ENCODE measurements around the gene SP8. TPM values are rescaled to one million over a fixed set of nuclear protein-coding genes. Genes with fewer than 3 reads are reported as not detected.

Gene SP8
- polyA plus RNA-seq, 1 experiment: not detected

GRCh38 chr7:20778063-20778721 lies 8.5 kb downstream of the SP8 start:
- no peak for DNase-seq (ENCODE audit: low read depth)
- CTCF ChIA-PET: interaction anchor here (0.7 to 1.4 kb wide), 4 partner anchors 11 to 1305 kb away, joined by 3 to 5 read pairs (median 4); no protein-coding TSS in a partner anchor
- peak overlapping the region; percentile 16; the same call in 1 of the 2 replicates for H3K4me3 ChIP-seq (ENCODE audit: low read depth, low read length)
- peaks cover 31% of the 10 kb centered on the region for H3K27me3 ChIP-seq (ENCODE audit: control insufficient read depth, insufficient read depth, low read length)
- POLR2A ChIA-PET: no interaction called here
- no peaks in the 10 kb centered on the region for H3K36me3 ChIP-seq (ENCODE audit: control insufficient read depth, insufficient read depth, low read length)
- peak; percentile 43 for TF ChIP-seq CTCF (IDR thresholded peaks at IDR 0.05; ENCODE audit: insufficient read depth, low read depth, low read length)

GRCh38 chr7:20777377-20778062 lies 9.2 kb downstream of the SP8 start:
- CTCF ChIA-PET: interaction anchor here (1.1 to 1.4 kb wide), 3 partner anchors 477 to 730 kb away, joined by 3 to 4 read pairs (median 3); no protein-coding TSS in a partner anchor
- no peak for DNase-seq (ENCODE audit: low read depth)
- Histone ChIP-seq H3K4me3 (ENCODE audit: low read depth, low read length) (no peak overlapping the region), H3K27me3 (ENCODE audit: control insufficient read depth, insufficient read depth, low read length) (peaks cover 29% of the 10 kb centered on the region), H3K36me3 (ENCODE audit: control insufficient read depth, insufficient read depth, low read length) (no peaks in the 10 kb centered on the region)
- TF ChIP-seq CTCF (IDR thresholded peaks at IDR 0.05; ENCODE audit: insufficient read depth, low read depth, low read length): no peak
- POLR2A ChIA-PET: no interaction called here

GRCh38 chr7:20776942-20777341 lies 9.7 kb downstream of the SP8 start:
- Histone ChIP-seq H3K27me3 (ENCODE audit: control insufficient read depth, insufficient read depth, low read length) (peaks cover 28% of the 10 kb centered on the region), H3K4me3 (ENCODE audit: low read depth, low read length) (no peak overlapping the region), H3K36me3 (ENCODE audit: control insufficient read depth, insufficient read depth, low read length) (no peaks in the 10 kb centered on the region)
- CTCF ChIA-PET: interaction anchor here (0.9 to 1.2 kb wide), 3 partner anchors 477 to 730 kb away, joined by 3 read pairs; no protein-coding TSS in a partner anchor
- no peak for DNase-seq (ENCODE audit: low read depth)
- no peak for TF ChIP-seq CTCF (IDR thresholded peaks at IDR 0.05; ENCODE audit: insufficient read depth, low read depth, low read length)
- POLR2A ChIA-PET: no interaction called here

GRCh38 chr7:20776214-20776911 lies 10.3 kb downstream of the SP8 start:
- no peaks in the 10 kb centered on the region for H3K36me3 ChIP-seq (ENCODE audit: control insufficient read depth, insufficient read depth, low read length)
- DNase-seq (ENCODE audit: low read depth): no peak
- H3K27me3 ChIP-seq (ENCODE audit: control insufficient read depth, insufficient read depth, low read length): peaks cover 28% of the 10 kb centered on the region
- POLR2A ChIA-PET: no interaction called here
- no peak overlapping the region for H3K4me3 ChIP-seq (ENCODE audit: low read depth, low read length)
- TF ChIP-seq CTCF (IDR thresholded peaks at IDR 0.05; ENCODE audit: insufficient read depth, low read depth, low read length): no peak
- CTCF ChIA-PET: interaction anchor here (0.9 to 1.2 kb wide), 3 partner anchors 478 to 731 kb away, joined by 3 read pairs; no protein-coding TSS in a partner anchor

GRCh38 chr7:20754001-20754400 lies 32.7 kb downstream of the SP8 start:
- DNase-seq (ENCODE audit: low read depth): no peak
- Histone ChIP-seq H3K27me3 (ENCODE audit: control insufficient read depth, insufficient read depth, low read length) (no peaks in the 10 kb centered on the region), H3K4me3 (ENCODE audit: low read depth, low read length) (no peak overlapping the region), H3K36me3 (ENCODE audit: control insufficient read depth, insufficient read depth, low read length) (no peaks in the 10 kb centered on the region)
- POLR2A ChIA-PET: no interaction called here
- no peak for TF ChIP-seq CTCF (IDR thresholded peaks at IDR 0.05; ENCODE audit: insufficient read depth, low read depth, low read length)
- CTCF ChIA-PET: no interaction called here
